Loucy (cell line): Measurements from ENCODE around the gene RGS6.
A peak's percentile ranks its signal among the peaks of the same experiment; 100 is the strongest.

Experiments
- H2AFZ ChIP-seq: fragments of 200-600 bp; sonication (generic); 2 replicates; pipeline ENCODE4 v1.6.0; 2016; ENCODE audit warnings: antibody characterized with exemption, mild to moderate bottlenecking, low read length, moderate library complexity
- H3F3A ChIP-seq: fragments of 200-600 bp; 2 replicates; pipeline ENCODE4 v1.6.0; 2016; ENCODE audit warnings: antibody characterized with exemption, low read depth, mild to moderate bottlenecking
- H3K27me3 ChIP-seq: fragments of 200-600 bp; sonication (generic); 2 replicates; pipeline ENCODE4 v1.6.1; 2014; ENCODE audit warnings: low read length, mild to moderate bottlenecking; ENCODE audit not compliant: insufficient read depth, poor library complexity, severe bottlenecking
- H3K36me3 ChIP-seq: fragments of 200-600 bp; sonication (generic); 2 replicates; pipeline ENCODE4 v1.6.1; 2016; ENCODE audit warnings: low read length; ENCODE audit not compliant: insufficient read depth
- H3K4me1 ChIP-seq: fragments of 200-600 bp; sonication (generic); 2 replicates; pipeline ENCODE4 v1.5.1; 2014; ENCODE audit warnings: low read length, mild to moderate bottlenecking; ENCODE audit not compliant: insufficient read depth, poor library complexity, severe bottlenecking
- H3K4me2 ChIP-seq: fragments of 200-600 bp; sonication (generic); 2 replicates; pipeline ENCODE4 v1.6.0; 2014; ENCODE audit warnings: antibody characterized with exemption, low read length, low read depth, mild to moderate bottlenecking; ENCODE audit not compliant: poor library complexity, severe bottlenecking
- H3K4me3 ChIP-seq: fragments of 200-600 bp; sonication (generic); 2 replicates; pipeline ENCODE4 v1.5.1; 2014; ENCODE audit warnings: low read length, mild to moderate bottlenecking, mixed read lengths; ENCODE audit not compliant: poor library complexity, severe bottlenecking
- H3K79me2 ChIP-seq: fragments of 200-600 bp; sonication (generic); 2 replicates; pipeline ENCODE4 v1.6.1; 2014; ENCODE audit warnings: low read length; ENCODE audit not compliant: insufficient read depth
- H3K9ac ChIP-seq: fragments of 200-600 bp; sonication (generic); 2 replicates; pipeline ENCODE4 v1.6.0; 2014; ENCODE audit warnings: mild to moderate bottlenecking, low read depth, low read length, moderate library complexity; ENCODE audit not compliant: poor library complexity, severe bottlenecking
- H3K9me2 ChIP-seq: fragments of 200-600 bp; sonication (generic); replicated peaks from 2 replicates; pipeline ENCODE4 v1.6.1; 2016; ENCODE audit warnings: low read depth, low read length, mixed read lengths
- H3K9me3 ChIP-seq: fragments of 200-600 bp; sonication (generic); 2 replicates; pipeline ENCODE4 v1.6.1; 2014; ENCODE audit warnings: mild to moderate bottlenecking, antibody characterized with exemption, low read length, low read depth; ENCODE audit not compliant: insufficient read depth
- H4K20me1 ChIP-seq: fragments of 200-600 bp; sonication (generic); 2 replicates; pipeline ENCODE4 v1.6.0; 2014; ENCODE audit warnings: antibody characterized with exemption, low read length, mild to moderate bottlenecking; ENCODE audit not compliant: insufficient read depth, poor library complexity, severe bottlenecking
- EZH2phosphoT487 ChIP-seq: fragments of 200-600 bp; IDR thresholded peaks from 2 replicates; pipeline ENCODE4 v1.6.1; 2018; ENCODE audit warnings: antibody characterized with exemption, mild to moderate bottlenecking, moderate library complexity, borderline replicate concordance
- TF ChIP-seq, protein P1 (sequence below): fragments of 200-600 bp; sonication (generic); conservative IDR thresholded peaks from 2 replicates; pipeline ENCODE4 v1.5.1; 2014; ENCODE audit warnings: mild to moderate bottlenecking, antibody characterized with exemption, low read length

Gene RGS6

DNA sequence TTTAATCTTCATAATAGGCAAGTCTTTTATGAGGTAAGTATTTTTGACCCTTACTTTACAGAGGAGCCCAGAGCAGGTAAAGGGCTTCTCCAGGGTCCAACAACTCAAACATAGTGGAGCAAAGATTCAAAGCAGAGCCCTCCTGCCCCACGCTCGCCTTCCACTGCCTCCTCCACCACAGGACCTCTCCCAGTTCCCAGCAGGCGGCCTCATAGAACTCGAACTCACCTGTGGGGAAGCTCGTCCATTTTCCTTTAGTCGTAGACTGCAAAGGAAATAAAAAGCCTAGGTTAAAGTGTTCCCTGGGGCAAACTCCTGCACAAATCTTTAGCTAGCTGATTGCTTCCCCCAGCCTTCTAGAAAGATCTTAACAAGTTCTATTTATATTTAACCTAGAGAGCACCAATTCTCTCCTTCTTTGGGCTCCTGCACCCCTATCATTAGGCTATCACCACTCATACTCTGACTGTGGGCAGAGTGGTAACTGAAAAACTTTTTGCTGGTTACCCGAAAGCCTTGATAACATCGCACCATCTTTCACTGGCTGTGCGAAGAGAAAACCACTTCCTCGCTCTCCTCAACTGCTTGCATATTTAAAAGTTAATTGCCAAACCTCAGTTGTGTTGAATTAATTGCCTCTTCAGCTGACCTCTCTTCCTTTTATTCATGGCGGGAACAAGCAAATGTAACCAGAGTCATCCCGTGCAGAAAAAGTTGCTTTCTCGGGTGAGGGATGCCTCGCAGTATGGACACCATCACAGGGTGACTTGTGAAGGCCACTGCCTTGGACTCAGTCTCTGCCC, 662.1 kb downstream of the RGS6 start:
- Histone ChIP-seq H4K20me1 (no peaks in the 10 kb centered on the region), H3K36me3 (no peaks in the 10 kb centered on the region), H3K4me2 (peak overlapping the region; percentile 66), H3K9me2 (no peaks in the 10 kb centered on the region), H3K9me3 (no peaks in the 10 kb centered on the region), H3K9ac (peak overlapping the region; percentile 69), H3K79me2 (peaks cover 13% of the 10 kb centered on the region; the same call in 1 of the 2 replicates), H3K4me3 (peak overlapping the region; percentile 50), H3K27me3 (no peaks in the 10 kb centered on the region), H2AFZ (no peak overlapping the region), H3F3A (peaks cover 26% of the 10 kb centered on the region), H3K4me1 (peaks cover 89% of the 10 kb centered on the region)
- peak; percentile 96 for TF ChIP-seq EZH2phosphoT487
- TF ChIP-seq, protein P1, sequence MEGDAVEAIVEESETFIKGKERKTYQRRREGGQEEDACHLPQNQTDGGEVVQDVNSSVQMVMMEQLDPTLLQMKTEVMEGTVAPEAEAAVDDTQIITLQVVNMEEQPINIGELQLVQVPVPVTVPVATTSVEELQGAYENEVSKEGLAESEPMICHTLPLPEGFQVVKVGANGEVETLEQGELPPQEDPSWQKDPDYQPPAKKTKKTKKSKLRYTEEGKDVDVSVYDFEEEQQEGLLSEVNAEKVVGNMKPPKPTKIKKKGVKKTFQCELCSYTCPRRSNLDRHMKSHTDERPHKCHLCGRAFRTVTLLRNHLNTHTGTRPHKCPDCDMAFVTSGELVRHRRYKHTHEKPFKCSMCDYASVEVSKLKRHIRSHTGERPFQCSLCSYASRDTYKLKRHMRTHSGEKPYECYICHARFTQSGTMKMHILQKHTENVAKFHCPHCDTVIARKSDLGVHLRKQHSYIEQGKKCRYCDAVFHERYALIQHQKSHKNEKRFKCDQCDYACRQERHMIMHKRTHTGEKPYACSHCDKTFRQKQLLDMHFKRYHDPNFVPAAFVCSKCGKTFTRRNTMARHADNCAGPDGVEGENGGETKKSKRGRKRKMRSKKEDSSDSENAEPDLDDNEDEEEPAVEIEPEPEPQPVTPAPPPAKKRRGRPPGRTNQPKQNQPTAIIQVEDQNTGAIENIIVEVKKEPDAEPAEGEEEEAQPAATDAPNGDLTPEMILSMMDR, result no peak

DNA sequence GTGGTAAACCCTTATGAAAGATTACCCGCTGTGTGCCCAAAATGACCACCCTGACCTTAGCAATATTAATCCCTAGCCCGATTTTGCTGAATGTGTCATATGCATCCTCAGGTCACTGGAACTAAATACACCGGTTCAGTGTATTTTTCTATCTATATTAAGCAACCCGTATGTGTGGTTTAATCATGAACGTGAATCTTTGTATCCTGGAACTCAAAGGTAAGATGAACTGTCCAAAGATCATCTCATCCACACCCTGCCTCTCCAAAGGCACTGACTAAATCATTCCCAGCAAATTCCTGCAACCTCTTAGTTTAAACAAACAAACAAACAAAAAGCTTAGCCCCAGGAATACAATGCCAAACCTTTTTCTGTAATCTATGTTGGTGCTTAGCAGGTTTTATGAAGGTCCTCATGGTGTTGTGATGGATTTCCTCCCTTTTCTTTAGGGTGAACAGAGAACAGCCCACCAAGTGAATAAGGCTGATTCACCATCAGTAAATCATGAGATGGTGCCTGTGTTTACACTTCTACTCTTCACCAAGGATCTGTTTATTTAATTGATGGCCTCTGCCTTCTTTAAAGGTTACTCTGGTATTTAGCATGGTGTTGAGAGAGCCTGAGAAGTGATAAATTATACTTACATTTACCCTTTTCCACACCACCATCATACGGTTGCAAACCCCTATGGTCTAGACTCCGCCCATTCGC, 663.1 kb downstream of the RGS6 start:
- Histone ChIP-seq H4K20me1 (no peaks in the 10 kb centered on the region), H3K4me3 (peak overlapping the region; percentile 1), H3K79me2 (peaks cover 13% of the 10 kb centered on the region; the same call in 1 of the 2 replicates), H2AFZ (no peak overlapping the region), H3F3A (peaks cover 16% of the 10 kb centered on the region), H3K36me3 (no peaks in the 10 kb centered on the region), H3K9me3 (no peaks in the 10 kb centered on the region), H3K9me2 (no peaks in the 10 kb centered on the region), H3K9ac (peak overlapping the region; percentile 61), H3K4me2 (peak overlapping the region; percentile 34), H3K27me3 (no peaks in the 10 kb centered on the region), H3K4me1 (peaks cover 88% of the 10 kb centered on the region)
- no peak for TF ChIP-seq EZH2phosphoT487
- TF ChIP-seq, protein P1, result no peak

DNA sequence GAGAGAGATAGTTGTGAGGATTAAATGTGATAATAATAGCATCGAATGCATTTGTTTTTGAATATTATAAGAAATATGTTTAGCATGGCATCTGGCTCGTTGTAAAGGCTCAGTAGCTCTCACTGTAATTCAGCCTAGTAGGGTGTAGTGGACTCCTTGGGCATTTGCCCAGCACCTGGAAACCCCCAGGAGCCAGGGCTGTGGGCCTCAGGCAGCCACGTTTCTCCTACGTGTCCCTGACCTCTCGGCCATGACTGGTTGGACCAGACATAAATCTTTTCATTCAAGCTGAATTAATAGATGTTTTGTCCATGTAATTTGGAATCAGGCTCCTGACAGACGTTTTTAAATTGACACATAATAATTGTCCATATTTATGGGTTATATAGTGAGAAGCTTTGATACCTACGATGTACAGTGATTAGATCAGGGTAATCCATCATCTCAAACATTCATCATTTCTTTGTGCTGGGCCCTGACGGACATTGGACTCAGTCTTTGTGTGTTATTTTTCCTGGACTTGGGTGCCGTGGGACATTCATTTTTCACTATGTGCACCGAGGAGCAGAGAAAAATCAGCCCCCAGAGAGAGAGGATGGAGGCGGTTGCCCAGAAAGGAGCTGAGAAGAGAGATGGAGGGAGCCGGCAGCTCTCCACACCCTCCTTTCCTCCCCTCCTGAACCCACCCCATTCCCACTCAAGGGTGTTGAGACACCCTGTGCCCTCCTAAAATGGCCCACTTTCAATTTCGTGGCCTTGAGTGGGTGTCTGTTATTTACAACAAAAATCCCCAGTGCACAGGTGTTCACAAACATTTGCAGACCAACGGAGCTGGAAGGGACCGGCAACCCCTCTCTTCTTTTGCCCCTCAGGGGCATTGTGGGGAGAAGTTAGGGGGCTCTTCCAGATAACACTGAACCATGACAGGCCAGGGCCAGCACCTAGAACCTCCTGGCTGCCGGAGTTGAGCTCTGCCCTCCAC, 665.3 kb downstream of the RGS6 start:
- no peaks in the 10 kb centered on the region for H4K20me1 ChIP-seq
- no peak overlapping the region for H3K9ac ChIP-seq
- H3F3A ChIP-seq, result peaks cover 7% of the 10 kb centered on the region
- no peak overlapping the region for H3K4me3 ChIP-seq
- no peak overlapping the region for H2AFZ ChIP-seq
- no peak overlapping the region for H3K4me2 ChIP-seq
- H3K9me3 ChIP-seq, result no peaks in the 10 kb centered on the region
- no peaks in the 10 kb centered on the region for H3K9me2 ChIP-seq
- H3K27me3 ChIP-seq, result no peaks in the 10 kb centered on the region
- no peak for TF ChIP-seq EZH2phosphoT487
- TF ChIP-seq, protein P1, result no peak
- H3K79me2 ChIP-seq, result peaks cover 5% of the 10 kb centered on the region; the same call in 1 of the 2 replicates
- H3K4me1 ChIP-seq, result peaks cover 83% of the 10 kb centered on the region
- no peaks in the 10 kb centered on the region for H3K36me3 ChIP-seq
